BLaER1 (cell line): Measurements from ENCODE around the gene POFUT2.

Source experiments
- H3K27ac ChIP-seq: shearing (Covaris generic); formaldehyde crosslinking; 2 replicates; pipeline ENCODE4 v1.8.1; 2022
- H3K27me3 ChIP-seq: shearing (Covaris generic); formaldehyde crosslinking; 2 replicates; pipeline ENCODE4 v1.8.1; 2022
- H3K36me3 ChIP-seq: shearing (Covaris generic); formaldehyde crosslinking; 2 replicates; pipeline ENCODE4 v1.8.1; 2022
- H3K4me1 ChIP-seq: shearing (Covaris generic); formaldehyde crosslinking; 2 replicates; pipeline ENCODE4 v1.8.1; 2022
- H3K4me2 ChIP-seq: shearing (Covaris generic); formaldehyde crosslinking; 2 replicates; pipeline ENCODE4 v1.8.1; 2022
- H3K4me3 ChIP-seq: shearing (Covaris generic); formaldehyde crosslinking; 2 replicates; pipeline ENCODE4 v1.8.1; 2022
- H3K9ac ChIP-seq: shearing (Covaris generic); formaldehyde crosslinking; 2 replicates; pipeline ENCODE4 v1.8.1; 2022
- H3K9me3 ChIP-seq: shearing (Covaris generic); formaldehyde crosslinking; 2 replicates; pipeline ENCODE4 v1.8.1; 2022
- H4K20me1 ChIP-seq: shearing (Covaris generic); formaldehyde crosslinking; 2 replicates; pipeline ENCODE4 v1.8.1; 2022
- Cebpa-rat ChIP-seq: shearing (Covaris generic); IDR thresholded peaks from 2 replicates; pipeline ENCODE4 v1.8.1; 2022

Gene POFUT2

GRCh38 chr21:45253180-45253579, 34.5 kb downstream of the POFUT2 start:
- Histone ChIP-seq H3K4me2 (peak overlapping the region; percentile 63), H3K9ac (no peak overlapping the region), H3K36me3 (no peaks in the 10 kb centered on the region), H4K20me1 (no peaks in the 10 kb centered on the region), H3K4me3 (no peak overlapping the region), H3K27ac (no peak overlapping the region), H3K9me3 (peaks cover 19% of the 10 kb centered on the region), H3K27me3 (no peaks in the 10 kb centered on the region), H3K4me1 (peaks cover 50% of the 10 kb centered on the region)
- TF ChIP-seq Cebpa-rat: no peak

- H3K27ac ChIP-seq: no peak overlapping the region
- no peak overlapping the region for H3K4me2 ChIP-seq
- no peak for TF ChIP-seq Cebpa-rat
- peaks cover 19% of the 10 kb centered on the region for H3K9me3 ChIP-seq
- no peaks in the 10 kb centered on the region for H4K20me1 ChIP-seq
- no peaks in the 10 kb centered on the region for H3K27me3 ChIP-seq
- no peak overlapping the region for H3K9ac ChIP-seq
- H3K4me3 ChIP-seq: no peak overlapping the region
- H3K4me1 ChIP-seq: peaks cover 44% of the 10 kb centered on the region
- H3K36me3 ChIP-seq: no peaks in the 10 kb centered on the region
Measured at GRCh38 chr21:45252448-45252925, 35.2 kb downstream of the POFUT2 start.

- H3K9me3 ChIP-seq: peaks cover 19% of the 10 kb centered on the region
- H3K4me1 ChIP-seq: peaks cover 38% of the 10 kb centered on the region
- no peaks in the 10 kb centered on the region for H3K36me3 ChIP-seq
- H3K4me3 ChIP-seq: no peak overlapping the region
- no peaks in the 10 kb centered on the region for H3K27me3 ChIP-seq
- H3K27ac ChIP-seq: no peak overlapping the region
- no peak for TF ChIP-seq Cebpa-rat
- H3K4me2 ChIP-seq: no peak overlapping the region
- no peaks in the 10 kb centered on the region for H4K20me1 ChIP-seq
- H3K9ac ChIP-seq: no peak overlapping the region
Measured at GRCh38 chr21:45251635-45252447, 35.9 kb downstream of the POFUT2 start.

- H3K4me2 ChIP-seq: no peak overlapping the region
- peaks cover 19% of the 10 kb centered on the region for H3K9me3 ChIP-seq
- H4K20me1 ChIP-seq: no peaks in the 10 kb centered on the region
- H3K27ac ChIP-seq: no peak overlapping the region
- no peak overlapping the region for H3K4me3 ChIP-seq
- no peaks in the 10 kb centered on the region for H3K27me3 ChIP-seq
- no peak overlapping the region for H3K9ac ChIP-seq
- peaks cover 30% of the 10 kb centered on the region for H3K4me1 ChIP-seq
- no peaks in the 10 kb centered on the region for H3K36me3 ChIP-seq
- TF ChIP-seq Cebpa-rat: no peak
Measured at GRCh38 chr21:45250914-45251634, 36.6 kb downstream of the POFUT2 start.

- no peak for TF ChIP-seq Cebpa-rat
- H3K36me3 ChIP-seq: no peaks in the 10 kb centered on the region
Measured at GRCh38 chr21:45250272-45250671, 37.4 kb downstream of the POFUT2 start.

GRCh38 chr21:45249626-45250025, 38.1 kb downstream of the POFUT2 start:
- Histone ChIP-seq H3K4me1 (peaks cover 16% of the 10 kb centered on the region), H3K27ac (no peak overlapping the region), H4K20me1 (no peaks in the 10 kb centered on the region), H3K36me3 (no peaks in the 10 kb centered on the region), H3K9me3 (peaks cover 22% of the 10 kb centered on the region), H3K27me3 (no peaks in the 10 kb centered on the region), H3K4me2 (no peak overlapping the region), H3K9ac (no peak overlapping the region), H3K4me3 (no peak overlapping the region)
- no peak for TF ChIP-seq Cebpa-rat

More at GRCh38 chr21:45250272-45250671, 37.4 kb downstream of the POFUT2 start:
- Histone ChIP-seq H3K27ac (no peak overlapping the region), H3K27me3 (no peaks in the 10 kb centered on the region), H3K4me2 (no peak overlapping the region), H3K9me3 (peaks cover 19% of the 10 kb centered on the region), H3K4me3 (no peak overlapping the region), H3K4me1 (peaks cover 22% of the 10 kb centered on the region), H3K9ac (no peak overlapping the region), H4K20me1 (no peaks in the 10 kb centered on the region)

GRCh38 chr21:45248893-45249381, 38.8 kb downstream of the POFUT2 start:
- Histone ChIP-seq H3K4me3 (no peak overlapping the region), H3K4me2 (no peak overlapping the region), H3K27ac (no peak overlapping the region), H3K9me3 (peaks cover 29% of the 10 kb centered on the region), H3K9ac (no peak overlapping the region), H3K36me3 (no peaks in the 10 kb centered on the region), H3K27me3 (no peaks in the 10 kb centered on the region), H4K20me1 (no peaks in the 10 kb centered on the region), H3K4me1 (peaks cover 12% of the 10 kb centered on the region)
- no peak for TF ChIP-seq Cebpa-rat

GRCh38 chr21:45248301-45248892, 39.3 kb downstream of the POFUT2 start:
- H3K27ac ChIP-seq: no peak overlapping the region
- no peak for TF ChIP-seq Cebpa-rat
- H3K4me2 ChIP-seq: no peak overlapping the region
- no peaks in the 10 kb centered on the region for H4K20me1 ChIP-seq
- H3K9me3 ChIP-seq: peaks cover 35% of the 10 kb centered on the region
- no peaks in the 10 kb centered on the region for H3K36me3 ChIP-seq
- no peaks in the 10 kb centered on the region for H3K27me3 ChIP-seq
- no peak overlapping the region for H3K4me3 ChIP-seq
- no peak overlapping the region for H3K9ac ChIP-seq
- H3K4me1 ChIP-seq: peaks cover 6% of the 10 kb centered on the region

GRCh38 chr21:45246386-45247320, 41.0 kb downstream of the POFUT2 start:
- Histone ChIP-seq H3K27ac (no peak overlapping the region), H3K4me1 (no peaks in the 10 kb centered on the region), H4K20me1 (no peaks in the 10 kb centered on the region), H3K4me3 (no peak overlapping the region), H3K9me3 (peaks cover 51% of the 10 kb centered on the region), H3K36me3 (no peaks in the 10 kb centered on the region), H3K27me3 (no peaks in the 10 kb centered on the region), H3K9ac (no peak overlapping the region), H3K4me2 (no peak overlapping the region)
- no peak for TF ChIP-seq Cebpa-rat
